Mesenchymal stem cell (in vitro differentiated cells and primary cell): ENCODE results near the gene BRCA1. TPM values are rescaled to one million over a fixed set of nuclear protein-coding genes. Genes with fewer than 3 reads are reported as not detected.

Experiments used
- DNase-seq: peaks from one replicate; pipeline ENCODE4 v3.0.0-alpha.2; 2013
- H2AFZ ChIP-seq: one replicate; pipeline ENCODE4 v1.6.1; 2013; ENCODE audit warnings: low read depth, mild to moderate bottlenecking, control low read depth, inconsistent platforms, low read length, moderate library complexity
- H2AK5ac ChIP-seq: 2 replicates; pipeline ENCODE4 v1.6.1; 2013; ENCODE audit warnings: low read length, moderate library complexity, mild to moderate bottlenecking, inconsistent platforms; ENCODE audit not compliant: severe bottlenecking
- H2BK120ac ChIP-seq: one replicate; pipeline ENCODE4 v1.6.1; 2013; ENCODE audit warnings: low read depth, mild to moderate bottlenecking, inconsistent platforms, low read length, moderate library complexity
- H2BK12ac ChIP-seq, 2 experiments: one replicate each; pipeline ENCODE4 v1.6.1; 2013; ENCODE audit warnings: inconsistent platforms in 2 of 2, low read length in 2 of 2, mild to moderate bottlenecking in 2 of 2, moderate library complexity in 2 of 2, control low read depth in 1 of 2
- H2BK15ac ChIP-seq: one replicate; pipeline ENCODE4 v1.6.1; 2013; ENCODE audit warnings: mild to moderate bottlenecking, low read depth, inconsistent platforms; ENCODE audit not compliant: poor library complexity, severe bottlenecking
- H2BK5ac ChIP-seq: 2 replicates; pipeline ENCODE4 v1.6.1; 2013; ENCODE audit warnings: low read depth, mild to moderate bottlenecking, low read length, control low read depth, inconsistent platforms; ENCODE audit not compliant: poor library complexity, severe bottlenecking
- H3K14ac ChIP-seq, 2 experiments: one replicate each; pipeline ENCODE4 v1.6.1; 2013; ENCODE audit warnings: inconsistent platforms in 2 of 2, low read length in 2 of 2, control low read depth in 1 of 2, mild to moderate bottlenecking in 1 of 2, moderate library complexity in 1 of 2
- H3K18ac ChIP-seq, 2 experiments: one replicate each; pipeline ENCODE4 v1.6.1; 2013; ENCODE audit warnings: inconsistent platforms in 2 of 2, low read length in 2 of 2, control low read depth in 1 of 2, low read depth in 1 of 2, mild to moderate bottlenecking in 1 of 2
- H3K23ac ChIP-seq, 2 experiments: one replicate each; pipeline ENCODE4 v1.6.1; 2013; ENCODE audit warnings: inconsistent platforms in 2 of 2, low read length in 2 of 2, mild to moderate bottlenecking in 2 of 2, moderate library complexity in 2 of 2, control low read depth in 1 of 2
- H3K27ac ChIP-seq: 2 replicates; pipeline ENCODE4 v1.5.1; 2013; ENCODE audit warnings: mild to moderate bottlenecking, moderate library complexity, low read length, control low read depth, inconsistent platforms; ENCODE audit not compliant: poor library complexity, severe bottlenecking
- H3K27me3 ChIP-seq, 2 experiments: 2 replicates each; pipeline versions ENCODE4 v1.6.1 to v1.7.0; 2013; ENCODE audit warnings: low read length in 2 of 2, mild to moderate bottlenecking in 2 of 2, moderate library complexity in 2 of 2, control low read depth in 1 of 2, inconsistent platforms in 1 of 2; ENCODE audit not compliant: control insufficient read depth in 1 of 2, insufficient read depth in 1 of 2
- H3K36me3 ChIP-seq, 2 experiments: 2 replicates each; pipeline versions ENCODE4 v1.6.1 to v1.7.0; 2013; ENCODE audit warnings: low read length in 2 of 2, control low read depth in 1 of 2, inconsistent platforms in 1 of 2, low read depth in 1 of 2, mild to moderate bottlenecking in 1 of 2; ENCODE audit not compliant: insufficient read depth in 2 of 2, control insufficient read depth in 1 of 2
- H3K4ac ChIP-seq, 2 experiments: one replicate each; pipeline ENCODE4 v1.6.1; 2013; ENCODE audit warnings: inconsistent platforms in 2 of 2, low read length in 2 of 2, mild to moderate bottlenecking in 2 of 2, moderate library complexity in 2 of 2, control low read depth in 1 of 2, low read depth in 1 of 2
- H3K4me1 ChIP-seq: 2 replicates; pipeline ENCODE4 v1.6.1; 2013; ENCODE audit warnings: low read depth, low read length, control low read depth; ENCODE audit not compliant: control insufficient read depth, insufficient read depth
- H3K4me2 ChIP-seq: 2 replicates; pipeline ENCODE4 v1.6.1; 2013; ENCODE audit warnings: low read length, mild to moderate bottlenecking, inconsistent platforms; ENCODE audit not compliant: poor library complexity, severe bottlenecking
- H3K4me3 ChIP-seq, 2 experiments: 2 replicates each; pipeline versions ENCODE4 v1.5.1 to v1.7.0; 2013; ENCODE audit warnings: low read length in 2 of 2, mild to moderate bottlenecking in 2 of 2, control low read depth in 1 of 2, low read depth in 1 of 2; ENCODE audit not compliant: insufficient read depth in 1 of 2
- H3K79me1 ChIP-seq: replicated peaks from 2 replicates; pipeline ENCODE4 v1.6.1; 2013; ENCODE audit warnings: mild to moderate bottlenecking, control low read depth, low read length, inconsistent platforms; ENCODE audit not compliant: poor library complexity, severe bottlenecking
- H3K9ac ChIP-seq: 2 replicates; pipeline ENCODE4 v1.7.0; 2013; ENCODE audit warnings: mild to moderate bottlenecking, low read length, moderate library complexity
- H3K9me3 ChIP-seq: 2 replicates; pipeline ENCODE4 v1.7.0; 2013; ENCODE audit warnings: mild to moderate bottlenecking, low read length; ENCODE audit not compliant: control insufficient read depth
- H4K8ac ChIP-seq: one replicate; pipeline ENCODE4 v1.6.1; 2013; ENCODE audit warnings: inconsistent platforms, mild to moderate bottlenecking, low read length, moderate library complexity
- H4K91ac ChIP-seq: one replicate; pipeline ENCODE4 v1.6.1; 2013; ENCODE audit warnings: mild to moderate bottlenecking, low read length, inconsistent platforms
- WGBS: methylation state at CpG from one replicate; pipeline ENCODE4 v1.1.7; 2013; ENCODE audit warnings: mixed read lengths; 5-methylcytosine and 5-hydroxymethylcytosine counted together
- polyA plus RNA-seq, 2 experiments: library from polyadenylated mRNA; stranded (reverse); fragments of 200-250 nt; gene quantifications; one replicate each; pipeline ENCODE4 v1.2.3, GENCODE V29; 2013

The BRCA1 gene
- polyA plus RNA-seq (2013, experiment 1 of 2): 2.7 TPM
- polyA plus RNA-seq (2013, experiment 2 of 2): 2.3 TPM

DNA sequence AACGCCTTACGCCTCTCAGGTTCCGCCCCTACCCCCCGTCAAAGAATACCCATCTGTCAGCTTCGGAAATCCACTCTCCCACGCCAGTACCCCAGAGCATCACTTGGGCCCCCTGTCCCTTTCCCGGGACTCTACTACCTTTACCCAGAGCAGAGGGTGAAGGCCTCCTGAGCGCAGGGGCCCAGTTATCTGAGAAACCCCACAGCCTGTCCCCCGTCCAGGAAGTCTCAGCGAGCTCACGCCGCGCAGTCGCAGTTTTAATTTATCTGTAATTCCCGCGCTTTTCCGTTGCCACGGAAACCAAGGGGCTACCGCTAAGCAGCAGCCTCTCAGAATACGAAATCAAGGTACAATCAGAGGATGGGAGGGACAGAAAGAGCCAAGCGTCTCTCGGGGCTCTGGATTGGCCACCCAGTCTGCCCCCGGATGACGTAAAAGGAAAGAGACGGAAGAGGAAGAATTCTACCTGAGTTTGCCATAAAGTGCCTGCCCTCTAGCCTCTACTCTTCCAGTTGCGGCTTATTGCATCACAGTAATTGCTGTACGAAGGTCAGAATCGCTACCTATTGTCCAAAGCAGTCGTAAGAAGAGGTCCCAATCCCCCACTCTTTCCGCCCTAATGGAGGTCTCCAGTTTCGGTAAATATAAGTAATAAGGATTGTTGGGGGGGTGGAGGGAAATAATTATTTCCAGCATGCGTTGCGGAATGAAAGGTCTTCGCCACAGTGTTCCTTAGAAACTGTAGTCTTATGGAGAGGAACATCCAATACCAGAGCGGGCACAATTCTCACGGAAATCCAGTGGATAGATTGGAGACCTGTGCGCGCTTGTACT is at the start of gene BRCA1:
TSS of gene BRCA1 (minus strand) at position 232 of the 834 bp plus-strand sequence. CDS start 1,268 bp downstream, outside the sequence.
- Histone ChIP-seq H2AK5ac (peak within 1 kb of the TSS; percentile 57), H3K4me1 (peaks cover 9% of the 10 kb centered on the region), H3K18ac (peak within 1 kb of the TSS; percentile 34 to 91), H3K79me1 (peaks cover 31% of the 10 kb centered on the region), H2BK120ac (no peak within 1 kb of the TSS), H3K4ac (peak within 1 kb of the TSS in 1 of 2 experiments; percentile 69), H3K9me3 (no peaks in the 10 kb centered on the region), H4K91ac (peak within 1 kb of the TSS; percentile 78), H2AFZ (peak within 1 kb of the TSS; percentile 88), H3K4me3 (peak within 1 kb of the TSS; percentile 61 to 89), H2BK5ac (no peak within 1 kb of the TSS), H3K27me3 (no peaks in the 10 kb centered on the region), H3K36me3 (peaks cover 6 to 18% of the 10 kb centered on the region in 2 experiments), H3K27ac (peak within 1 kb of the TSS; percentile 49), H3K14ac (peak within 1 kb of the TSS in 1 of 2 experiments; percentile 55), H2BK15ac (no peak within 1 kb of the TSS), H2BK12ac (peak within 1 kb of the TSS in 1 of 2 experiments; percentile 19), H4K8ac (peak within 1 kb of the TSS; percentile 47), H3K4me2 (peak within 1 kb of the TSS; percentile 98), H3K23ac (no peak within 1 kb of the TSS), H3K9ac (peak within 1 kb of the TSS; percentile 88)
- peak; percentile 100 for DNase-seq
- 8% methylated on average over 36 of the region's 38 CpGs for WGBS

DNA sequence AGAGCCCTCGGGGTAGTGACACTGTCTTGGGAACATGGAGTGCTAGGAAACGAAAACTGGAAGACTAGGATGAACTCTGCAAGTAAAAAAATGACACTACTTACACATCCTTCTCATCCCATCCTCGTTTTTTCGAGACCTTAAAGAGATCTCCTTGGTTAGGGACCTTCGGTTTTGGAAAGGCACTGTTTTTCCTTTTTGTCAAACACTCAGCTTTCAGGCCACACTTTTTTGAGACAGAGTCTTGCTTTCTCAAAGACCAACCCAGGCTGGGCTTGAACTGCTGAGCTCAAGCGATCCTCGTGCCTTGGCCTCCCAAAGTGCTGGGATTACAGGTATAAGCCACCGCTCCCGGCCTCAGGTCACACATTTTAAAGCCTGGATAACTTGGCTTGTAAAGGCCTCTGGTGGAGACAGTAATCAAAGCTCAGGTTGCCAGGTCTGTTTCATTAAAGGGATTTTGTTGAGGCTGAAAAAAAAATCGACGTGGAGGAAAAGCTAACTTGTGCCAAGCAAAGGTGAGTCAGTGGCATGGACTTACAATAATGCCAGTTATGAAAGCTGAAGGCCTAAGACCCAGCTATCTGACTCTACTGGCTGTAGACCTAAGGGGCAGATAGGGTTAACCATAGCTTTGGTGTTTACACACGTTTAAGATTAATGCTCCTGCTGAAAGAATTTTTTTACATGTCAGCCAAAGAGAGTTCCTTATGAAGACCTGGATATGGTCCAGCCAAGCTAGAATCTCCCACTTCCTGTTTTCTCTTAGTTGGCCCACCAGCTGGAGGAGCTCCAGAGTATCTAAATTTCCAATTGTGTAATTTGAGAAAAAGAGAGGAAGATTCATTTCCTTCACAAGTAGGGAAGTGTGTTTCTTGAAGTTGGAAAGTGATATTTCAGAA is 46.7 kb upstream of the BRCA1 start:
- Histone ChIP-seq H4K8ac (peak overlapping the region; percentile 63), H2BK15ac (peak overlapping the region; percentile 60), H3K4me1 (peaks cover 11% of the 10 kb centered on the region), H2AK5ac (peak overlapping the region; percentile 90), H3K4me3 (peak overlapping the region; percentile 62 to 88), H2BK12ac (peak overlapping the region; percentile 50 to 72), H3K14ac (no peak overlapping the region), H3K9me3 (no peaks in the 10 kb centered on the region), H3K9ac (peak overlapping the region; percentile 99), H4K91ac (peak overlapping the region; percentile 31), H2BK120ac (peak overlapping the region; percentile 61), H3K4me2 (peak overlapping the region; percentile 82), H3K4ac (peak overlapping the region; percentile 89 to 92), H3K36me3 (peaks cover 4 to 20% of the 10 kb centered on the region in 2 experiments), H3K27me3 (no peaks in the 10 kb centered on the region), H3K79me1 (peaks cover 10% of the 10 kb centered on the region), H2BK5ac (peak overlapping the region; percentile 61), H3K27ac (peak overlapping the region; percentile 95), H2AFZ (no peak overlapping the region), H3K18ac (peak overlapping the region; percentile 66 to 72), H3K23ac (no peak overlapping the region)
- DNase-seq: peak; percentile 90
- WGBS: 44% methylated on average over 12 of the region's 12 CpGs

DNA sequence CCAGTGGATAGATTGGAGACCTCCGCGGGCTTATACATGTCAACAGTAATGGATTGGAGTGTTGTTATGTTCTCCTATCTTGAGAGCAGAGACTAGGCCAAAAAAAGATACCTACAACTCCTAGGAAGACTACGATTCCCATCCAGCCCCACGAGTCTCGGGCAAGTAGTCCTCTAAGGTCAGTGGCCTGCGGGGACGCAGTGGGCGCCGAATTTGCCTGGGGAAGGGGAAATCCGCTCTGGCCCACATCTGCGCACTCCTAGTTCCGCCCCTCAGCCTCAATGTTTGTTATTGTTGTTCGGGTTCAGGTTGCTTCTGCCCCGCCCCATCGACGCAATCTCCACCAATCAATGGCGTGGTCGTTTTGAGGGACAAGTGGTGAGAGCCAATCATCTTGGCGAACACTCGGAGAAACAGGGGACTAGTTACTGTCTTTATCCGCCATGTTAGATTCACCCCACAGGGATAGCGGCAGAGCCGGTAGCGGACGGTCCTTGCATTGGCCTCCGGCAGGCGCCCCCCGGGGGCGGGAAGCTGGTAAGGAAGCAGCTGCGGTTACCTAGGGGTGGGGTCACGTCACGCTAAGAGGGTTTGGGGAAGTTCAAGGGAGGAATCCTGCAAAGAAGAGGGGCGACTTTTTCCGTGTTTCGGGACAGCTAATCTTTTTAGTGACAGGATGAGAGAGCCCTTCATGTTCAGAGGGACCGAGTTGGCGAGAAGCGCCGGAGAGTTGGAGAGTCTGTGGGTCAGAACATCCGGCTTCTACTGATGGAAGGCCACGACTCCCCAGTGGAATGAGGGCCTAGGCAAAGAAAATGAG is 45.8 kb upstream of the BRCA1 start, which contains the start of gene NBR1:
TSS of gene NBR1 (plus strand) at position 449 of the 820 bp plus-strand sequence. CDS start 4,586 bp downstream, outside the sequence.
- peak within 1 kb of the TSS; percentile 98 for H3K4me2 ChIP-seq
- H2BK12ac ChIP-seq: peak within 1 kb of the TSS; percentile 50 to 72
- H3K23ac ChIP-seq: no peak within 1 kb of the TSS
- peaks cover 4 to 12% of the 10 kb centered on the region in 2 experiments for H3K36me3 ChIP-seq
- no peaks in the 10 kb centered on the region for H3K27me3 ChIP-seq
- peak within 1 kb of the TSS; percentile 90 for H2AK5ac ChIP-seq
- peak within 1 kb of the TSS; percentile 60 for H2BK15ac ChIP-seq
- WGBS: under 1% methylated on average over 38 of the region's 41 CpGs
- peak within 1 kb of the TSS; percentile 97 for H2AFZ ChIP-seq
- H3K18ac ChIP-seq: peak within 1 kb of the TSS; percentile 76 to 92
- peaks cover 11% of the 10 kb centered on the region for H3K79me1 ChIP-seq
- peak within 1 kb of the TSS; percentile 83 for H4K8ac ChIP-seq
- peak within 1 kb of the TSS; percentile 96 for H3K27ac ChIP-seq
- H3K4ac ChIP-seq: peak within 1 kb of the TSS; percentile 89 to 99
- H3K9ac ChIP-seq: peak within 1 kb of the TSS; percentile 99
- H3K14ac ChIP-seq: no peak within 1 kb of the TSS
- H2BK5ac ChIP-seq: peak within 1 kb of the TSS; percentile 61
- peaks cover 11% of the 10 kb centered on the region for H3K4me1 ChIP-seq
- peak; percentile 99 for DNase-seq
- peak within 1 kb of the TSS; percentile 61 for H2BK120ac ChIP-seq
- H3K4me3 ChIP-seq: peak within 1 kb of the TSS; percentile 88 to 92
- no peaks in the 10 kb centered on the region for H3K9me3 ChIP-seq
- H4K91ac ChIP-seq: peak within 1 kb of the TSS; percentile 80
